DOHH2 (cell line): ENCODE results near the gene IZUMO4.
"Not testable (repeated sequence)": the region's sequence is repeated elsewhere in the genome, so short reads cannot be mapped to it uniquely, and the experiment has no call there.

Experiments used
- H3F3A ChIP-seq: fragments of 200-600 bp; sonication (generic), shearing (Covaris generic); 2 replicates; pipeline ENCODE4 v1.6.0; 2016; ENCODE audit warnings: antibody characterized with exemption, mild to moderate bottlenecking; ENCODE audit not compliant: control insufficient read depth, insufficient read depth
- H3K27ac ChIP-seq: fragments of 200-600 bp; sonication (generic); 2 replicates; pipeline ENCODE4 v1.5.1; 2014; ENCODE audit warnings: low read depth, mild to moderate bottlenecking, low read length, moderate library complexity
- H3K27me3 ChIP-seq: fragments of 200-600 bp; sonication (generic); 2 replicates; pipeline ENCODE4 v1.6.1; 2014; ENCODE audit warnings: mild to moderate bottlenecking, low read length, mixed read lengths; ENCODE audit not compliant: control insufficient read depth
- H3K36me3 ChIP-seq: fragments of 200-600 bp; sonication (generic); 2 replicates; pipeline ENCODE4 v1.6.1; 2014; ENCODE audit warnings: mild to moderate bottlenecking, low read length, moderate library complexity, mixed read lengths; ENCODE audit not compliant: control insufficient read depth
- H3K4me1 ChIP-seq: fragments of 200-600 bp; sonication (generic); 2 replicates; pipeline ENCODE4 v1.6.1; 2014; ENCODE audit warnings: mild to moderate bottlenecking, low read length, mixed read lengths; ENCODE audit not compliant: control insufficient read depth
- H3K4me2 ChIP-seq: fragments of 200-600 bp; sonication (generic); 2 replicates; pipeline ENCODE4 v1.6.0; 2014; ENCODE audit warnings: mild to moderate bottlenecking, low read length, moderate library complexity
- H3K4me3 ChIP-seq: fragments of 200-600 bp; sonication (generic); 2 replicates; pipeline ENCODE4 v1.5.1; 2014; ENCODE audit warnings: mild to moderate bottlenecking, low read length, mixed read lengths
- H3K79me2 ChIP-seq: fragments of 200-600 bp; sonication (generic); 2 replicates; pipeline ENCODE4 v1.6.1; 2014; ENCODE audit warnings: mild to moderate bottlenecking, low read length, mixed read lengths; ENCODE audit not compliant: control insufficient read depth
- H3K9me2 ChIP-seq: fragments of 200-600 bp; sonication (generic); replicated peaks from 2 replicates; pipeline ENCODE4 v1.6.1; 2014; ENCODE audit warnings: mild to moderate bottlenecking, low read length, mixed read lengths; ENCODE audit not compliant: control insufficient read depth
- H3K9me3 ChIP-seq: fragments of 200-600 bp; sonication (generic); 2 replicates; pipeline ENCODE4 v1.6.1; 2014; ENCODE audit warnings: antibody characterized with exemption, low read length, mixed read lengths; ENCODE audit not compliant: control insufficient read depth, insufficient read depth
- H4K20me1 ChIP-seq: fragments of 200-600 bp; sonication (generic); 2 replicates; pipeline ENCODE4 v1.6.0; 2014; ENCODE audit warnings: low read depth, mild to moderate bottlenecking, antibody characterized with exemption, low read length, moderate library complexity; ENCODE audit not compliant: control insufficient read depth, insufficient read depth
- CTCF ChIP-seq: fragments of 200-600 bp; sonication (generic); IDR thresholded peaks from one replicate; pipeline ENCODE4 v1.5.1; 2014; ENCODE audit warnings: antibody characterized with exemption, mild to moderate bottlenecking, low read depth, low read length; ENCODE audit not compliant: poor library complexity, severe bottlenecking
- EZH2phosphoT487 ChIP-seq: fragments of 200-600 bp; sonication (generic); IDR thresholded peaks from 2 replicates; pipeline ENCODE4 v1.6.1; 2017; ENCODE audit warnings: borderline replicate concordance, mild to moderate bottlenecking, antibody characterized with exemption, low read length, moderate library complexity, mixed read lengths

IZUMO4 gene

DNA sequence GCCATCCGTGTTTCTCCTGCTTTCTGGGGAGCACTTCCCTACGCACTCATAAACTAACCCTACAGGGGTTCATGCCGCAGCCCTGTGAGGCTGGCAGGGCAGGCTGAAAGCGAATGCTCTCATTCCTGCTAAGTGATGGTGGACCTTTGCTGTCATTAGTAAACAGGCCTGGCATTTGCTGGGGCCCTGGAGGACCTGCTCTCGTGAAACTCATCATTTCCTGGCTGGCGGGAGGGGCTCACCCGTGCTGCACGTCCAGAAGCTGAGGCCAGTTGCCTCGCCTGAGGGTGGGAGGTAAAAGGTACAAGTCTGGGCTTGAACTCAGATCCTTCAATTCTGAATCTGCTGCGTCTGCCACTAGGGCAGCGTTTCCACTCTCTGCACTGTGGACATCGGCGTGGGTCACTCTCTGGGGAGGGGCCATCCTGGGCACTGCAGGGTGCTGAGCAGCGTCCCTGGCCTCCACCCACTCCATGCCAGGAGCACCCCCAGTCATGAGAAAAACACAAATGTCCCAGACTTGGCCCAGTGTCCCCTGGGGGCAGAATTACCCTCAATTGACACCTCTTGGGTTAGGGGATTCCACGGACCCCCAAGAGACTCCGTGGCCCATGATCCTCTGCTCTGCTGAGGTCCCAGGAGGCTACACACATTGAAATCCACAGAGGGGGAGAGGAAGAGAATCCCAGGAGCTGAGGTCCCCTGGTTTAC, 7.6 kb upstream of the IZUMO4 start:
- Histone ChIP-seq H3K4me3 (peak overlapping the region; percentile 82), H3F3A (peaks cover 67% of the 10 kb centered on the region), H4K20me1 (no peaks in the 10 kb centered on the region), H3K27me3 (no peaks in the 10 kb centered on the region), H3K9me3 (no peaks in the 10 kb centered on the region), H3K79me2 (peaks cover 49% of the 10 kb centered on the region), H3K4me2 (peak overlapping the region; percentile 74), H3K9me2 (no peaks in the 10 kb centered on the region), H3K27ac (peak overlapping the region; percentile 99), H3K36me3 (peaks cover 61% of the 10 kb centered on the region), H3K4me1 (peaks cover 81% of the 10 kb centered on the region)
- no peak for TF ChIP-seq EZH2phosphoT487
- TF ChIP-seq CTCF, result peak; percentile 23

- Histone ChIP-seq H3K36me3 (peaks cover 61% of the 10 kb centered on the region), H3K4me2 (peak overlapping the region; percentile 74), H3K9me3 (no peaks in the 10 kb centered on the region), H4K20me1 (no peaks in the 10 kb centered on the region), H3K4me3 (peak overlapping the region; percentile 82), H3K4me1 (peaks cover 81% of the 10 kb centered on the region), H3K79me2 (peaks cover 49% of the 10 kb centered on the region), H3K9me2 (no peaks in the 10 kb centered on the region), H3F3A (peaks cover 68% of the 10 kb centered on the region), H3K27ac (peak overlapping the region; percentile 99), H3K27me3 (no peaks in the 10 kb centered on the region)
- TF ChIP-seq CTCF, result no peak
- no peak for TF ChIP-seq EZH2phosphoT487
Observed at GRCh38 chr19:2089727-2090053, 7.0 kb upstream of the IZUMO4 start.

- H3K4me3 ChIP-seq, result peak overlapping the region; percentile 82
- H3K36me3 ChIP-seq, result peaks cover 65% of the 10 kb centered on the region
- peak overlapping the region; percentile 74 for H3K4me2 ChIP-seq
- H4K20me1 ChIP-seq, H3K27me3 ChIP-seq, H3K9me2 ChIP-seq, H3K9me3 ChIP-seq: not testable (repeated sequence)
- H3K27ac ChIP-seq, result peak overlapping the region; percentile 99
- peaks cover 69% of the 10 kb centered on the region for H3K4me1 ChIP-seq
- peaks cover 58% of the 10 kb centered on the region for H3K79me2 ChIP-seq
- H3F3A ChIP-seq, result peaks cover 58% of the 10 kb centered on the region
Observed at GRCh38 chr19:2091926-2092525, 4.7 kb upstream of the IZUMO4 start.

- H3K9me3 ChIP-seq, result no peaks in the 10 kb centered on the region
- TF ChIP-seq CTCF (peak; percentile 60), EZH2phosphoT487 (no peak)
- H3K4me1 ChIP-seq, result peaks cover 40% of the 10 kb centered on the region
- no peaks in the 10 kb centered on the region for H3K9me2 ChIP-seq
- H3K27ac ChIP-seq, result peak within 1 kb of the TSS; percentile 99
- H3K27me3 ChIP-seq, result no peaks in the 10 kb centered on the region
- H3F3A ChIP-seq, result peaks cover 23% of the 10 kb centered on the region
- H3K4me2 ChIP-seq, result peak within 1 kb of the TSS; percentile 97
- no peaks in the 10 kb centered on the region for H4K20me1 ChIP-seq
- H3K79me2 ChIP-seq, result peaks cover 44% of the 10 kb centered on the region
- H3K4me3 ChIP-seq, result peak within 1 kb of the TSS; percentile 82
- peaks cover 57% of the 10 kb centered on the region for H3K36me3 ChIP-seq
Observed at GRCh38 chr19:2096034-2096479, 658 bp upstream of the IZUMO4 start, which contains the start of gene MOB3A. Gene MOB3A, minus strand, starts transcription at chr19:2096326. Its CDS starts 17,766 bp downstream, at chr19:2078560.
